ENCODE results near the gene SLC25A1.

Gene SLC25A1

GRCh38 chr22:19178657-19179496 is at the start of gene SLC25A1:
SLC25A1 (minus strand) TSS chr22:19178736; CDS start chr22:19178673, 63 bp downstream.
- H3K4me3 ChIP-seq (ENCODE audit: low read depth, low read length), result peak within 1 kb of the TSS; percentile 90
- H3K27ac ChIP-seq (ENCODE audit: low read depth, low read length), result peak within 1 kb of the TSS; percentile 82
- no peaks in the 10 kb centered on the region for H3K9me3 ChIP-seq (ENCODE audit: control insufficient read depth, insufficient read depth, low read length)
- H3K9ac ChIP-seq (ENCODE audit: low read depth, low read length), result peak within 1 kb of the TSS; percentile 83
- H3K4me1 ChIP-seq (ENCODE audit: control insufficient read depth, insufficient read depth, low read length), result peaks cover 18% of the 10 kb centered on the region
- H3K36me3 ChIP-seq (ENCODE audit: control insufficient read depth, insufficient read depth, low read length), result peaks cover 24% of the 10 kb centered on the region
- H3K27me3 ChIP-seq (ENCODE audit: control insufficient read depth, insufficient read depth, low read length), result no peaks in the 10 kb centered on the region

- H3K4me1 ChIP-seq (ENCODE audit: control insufficient read depth, insufficient read depth, low read length), result no peaks in the 10 kb centered on the region
- H3K36me3 ChIP-seq (ENCODE audit: control insufficient read depth, insufficient read depth, low read length), result peaks cover 79% of the 10 kb centered on the region
- H3K9ac ChIP-seq (ENCODE audit: low read depth, low read length), result no peak overlapping the region
- H3K9me3 ChIP-seq (ENCODE audit: control insufficient read depth, insufficient read depth, low read length), result no peaks in the 10 kb centered on the region
- H3K27ac ChIP-seq (ENCODE audit: low read depth, low read length), result no peak overlapping the region
- no peak overlapping the region for H3K4me3 ChIP-seq (ENCODE audit: low read depth, low read length)
- no peaks in the 10 kb centered on the region for H3K27me3 ChIP-seq (ENCODE audit: control insufficient read depth, insufficient read depth, low read length)
Observed at GRCh38 chr22:19228179-19228578, 49.6 kb upstream of the SLC25A1 start.

GRCh38 chr22:19226428-19226827 is 47.9 kb upstream of the SLC25A1 start:
- no peak overlapping the region for H3K4me3 ChIP-seq (ENCODE audit: low read depth, low read length)
- no peak overlapping the region for H3K9ac ChIP-seq (ENCODE audit: low read depth, low read length)
- H3K4me1 ChIP-seq (ENCODE audit: control insufficient read depth, insufficient read depth, low read length), result no peaks in the 10 kb centered on the region
- no peaks in the 10 kb centered on the region for H3K9me3 ChIP-seq (ENCODE audit: control insufficient read depth, insufficient read depth, low read length)
- peaks cover 80% of the 10 kb centered on the region for H3K36me3 ChIP-seq (ENCODE audit: control insufficient read depth, insufficient read depth, low read length)
- H3K27me3 ChIP-seq (ENCODE audit: control insufficient read depth, insufficient read depth, low read length), result no peaks in the 10 kb centered on the region
- no peak overlapping the region for H3K27ac ChIP-seq (ENCODE audit: low read depth, low read length)

DNA sequence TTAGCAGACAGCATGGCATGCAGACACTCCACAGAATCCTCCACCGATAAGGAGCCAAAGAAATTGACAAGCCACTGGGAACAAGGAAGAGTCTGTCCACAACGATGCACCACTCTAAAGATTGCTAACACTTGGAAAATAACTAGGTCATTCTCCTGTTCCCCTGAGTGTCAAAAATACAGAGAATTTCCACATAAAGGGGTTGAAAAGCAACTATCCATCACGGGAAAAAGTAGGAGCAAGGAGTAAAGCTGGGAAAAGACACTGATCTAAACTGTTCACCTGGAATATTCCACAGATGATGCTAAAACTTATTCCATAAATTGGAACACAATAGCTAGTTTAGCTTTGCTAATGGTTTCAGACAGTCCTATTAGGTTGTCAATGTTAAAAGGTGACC is 47.0 kb upstream of the SLC25A1 start:
- H3K27ac ChIP-seq (ENCODE audit: low read depth, low read length), result no peak overlapping the region
- H3K4me3 ChIP-seq (ENCODE audit: low read depth, low read length), result no peak overlapping the region
- peaks cover 83% of the 10 kb centered on the region for H3K36me3 ChIP-seq (ENCODE audit: control insufficient read depth, insufficient read depth, low read length)
- H3K9me3 ChIP-seq (ENCODE audit: control insufficient read depth, insufficient read depth, low read length), result no peaks in the 10 kb centered on the region
- H3K4me1 ChIP-seq (ENCODE audit: control insufficient read depth, insufficient read depth, low read length), result no peaks in the 10 kb centered on the region
- no peaks in the 10 kb centered on the region for H3K27me3 ChIP-seq (ENCODE audit: control insufficient read depth, insufficient read depth, low read length)
- H3K9ac ChIP-seq (ENCODE audit: low read depth, low read length), result no peak overlapping the region

DNA sequence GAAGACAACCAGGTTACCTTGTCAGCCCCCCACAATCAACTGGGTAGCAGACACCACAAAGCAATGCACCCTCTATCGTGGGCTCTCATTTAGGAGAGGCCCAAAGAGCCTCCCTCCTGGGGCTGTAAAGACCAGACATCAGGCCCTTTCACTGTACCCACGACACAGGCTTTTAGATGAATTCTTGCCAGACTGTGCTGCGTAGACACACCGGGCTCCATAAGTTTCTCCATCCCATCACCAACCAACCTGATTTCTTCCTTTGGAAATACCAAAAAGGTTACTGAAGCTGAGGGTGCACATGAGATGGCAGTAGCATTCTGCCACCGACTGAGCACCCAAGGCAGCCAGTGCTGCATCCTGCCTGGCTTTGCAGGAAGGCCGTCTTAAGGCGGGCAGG is 46.4 kb upstream of the SLC25A1 start:
- no peak overlapping the region for H3K4me3 ChIP-seq (ENCODE audit: low read depth, low read length)
- H3K36me3 ChIP-seq (ENCODE audit: control insufficient read depth, insufficient read depth, low read length), result peaks cover 85% of the 10 kb centered on the region
- no peaks in the 10 kb centered on the region for H3K27me3 ChIP-seq (ENCODE audit: control insufficient read depth, insufficient read depth, low read length)
- H3K27ac ChIP-seq (ENCODE audit: low read depth, low read length), result no peak overlapping the region
- H3K9me3 ChIP-seq (ENCODE audit: control insufficient read depth, insufficient read depth, low read length), result no peaks in the 10 kb centered on the region
- H3K9ac ChIP-seq (ENCODE audit: low read depth, low read length), result no peak overlapping the region
- H3K4me1 ChIP-seq (ENCODE audit: control insufficient read depth, insufficient read depth, low read length), result no peaks in the 10 kb centered on the region

DNA sequence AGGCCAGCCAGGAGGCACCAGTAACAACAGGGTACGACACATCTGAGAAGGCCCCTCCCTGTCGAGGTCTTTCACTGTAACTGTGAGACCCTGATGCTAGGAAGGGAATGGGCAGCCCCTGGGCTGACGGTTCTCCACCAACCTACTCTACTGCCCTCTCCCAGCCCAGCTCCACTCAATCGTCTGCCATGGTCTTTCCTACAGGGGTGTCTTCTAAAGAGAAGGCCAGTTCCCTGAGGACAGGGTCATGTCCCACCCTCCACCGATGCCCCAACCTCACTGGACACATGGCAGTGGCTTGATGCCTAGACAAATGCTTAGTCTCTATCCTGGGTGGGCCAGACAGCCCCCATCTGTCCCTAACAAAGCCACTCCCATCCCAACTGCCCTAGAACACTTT is 46.0 kb upstream of the SLC25A1 start:
- H3K27me3 ChIP-seq (ENCODE audit: control insufficient read depth, insufficient read depth, low read length), result no peaks in the 10 kb centered on the region
- peaks cover 86% of the 10 kb centered on the region for H3K36me3 ChIP-seq (ENCODE audit: control insufficient read depth, insufficient read depth, low read length)
- no peak overlapping the region for H3K4me3 ChIP-seq (ENCODE audit: low read depth, low read length)
- no peaks in the 10 kb centered on the region for H3K9me3 ChIP-seq (ENCODE audit: control insufficient read depth, insufficient read depth, low read length)
- H3K27ac ChIP-seq (ENCODE audit: low read depth, low read length), result no peak overlapping the region
- H3K9ac ChIP-seq (ENCODE audit: low read depth, low read length), result no peak overlapping the region
- H3K4me1 ChIP-seq (ENCODE audit: control insufficient read depth, insufficient read depth, low read length), result no peaks in the 10 kb centered on the region

GRCh38 chr22:19223617-19224016 is 45.1 kb upstream of the SLC25A1 start:
- Histone ChIP-seq H3K27me3 (ENCODE audit: control insufficient read depth, insufficient read depth, low read length) (no peaks in the 10 kb centered on the region), H3K27ac (ENCODE audit: low read depth, low read length) (no peak overlapping the region), H3K9ac (ENCODE audit: low read depth, low read length) (no peak overlapping the region), H3K4me1 (ENCODE audit: control insufficient read depth, insufficient read depth, low read length) (no peaks in the 10 kb centered on the region), H3K4me3 (ENCODE audit: low read depth, low read length) (no peak overlapping the region), H3K9me3 (ENCODE audit: control insufficient read depth, insufficient read depth, low read length) (no peaks in the 10 kb centered on the region), H3K36me3 (ENCODE audit: control insufficient read depth, insufficient read depth, low read length) (peaks cover 77% of the 10 kb centered on the region)

DNA sequence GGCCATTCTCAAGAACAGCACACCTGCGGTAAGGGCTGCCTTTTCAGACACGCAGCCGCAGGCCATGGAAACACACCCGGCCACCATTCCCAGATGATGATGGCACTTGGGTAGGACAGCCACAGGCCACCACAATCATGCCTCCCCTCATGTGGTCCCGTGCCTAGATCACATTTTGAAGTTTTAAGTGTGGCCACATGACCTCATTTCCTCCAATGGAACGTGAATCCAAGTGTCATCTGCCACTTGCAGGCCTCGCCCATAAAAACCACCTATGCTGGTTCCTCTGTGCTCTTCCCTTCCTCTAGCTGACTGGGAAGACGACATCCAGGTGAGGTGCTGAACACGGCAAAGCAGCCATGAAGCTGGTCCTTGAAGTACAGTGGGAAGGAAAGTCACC is 44.6 kb upstream of the SLC25A1 start:
- Histone ChIP-seq H3K36me3 (ENCODE audit: control insufficient read depth, insufficient read depth, low read length) (peaks cover 72% of the 10 kb centered on the region), H3K4me1 (ENCODE audit: control insufficient read depth, insufficient read depth, low read length) (peaks cover 5% of the 10 kb centered on the region; the same call in 1 of the 2 replicates), H3K27ac (ENCODE audit: low read depth, low read length) (no peak overlapping the region), H3K27me3 (ENCODE audit: control insufficient read depth, insufficient read depth, low read length) (no peaks in the 10 kb centered on the region), H3K4me3 (ENCODE audit: low read depth, low read length) (no peak overlapping the region), H3K9me3 (ENCODE audit: control insufficient read depth, insufficient read depth, low read length) (no peaks in the 10 kb centered on the region), H3K9ac (ENCODE audit: low read depth, low read length) (no peak overlapping the region)

- H3K27ac ChIP-seq (ENCODE audit: low read depth, low read length), result no peak overlapping the region
- no peak overlapping the region for H3K9ac ChIP-seq (ENCODE audit: low read depth, low read length)
- H3K36me3 ChIP-seq (ENCODE audit: control insufficient read depth, insufficient read depth, low read length), result peaks cover 67% of the 10 kb centered on the region
- H3K27me3 ChIP-seq (ENCODE audit: control insufficient read depth, insufficient read depth, low read length), result no peaks in the 10 kb centered on the region
- H3K4me3 ChIP-seq (ENCODE audit: low read depth, low read length), result no peak overlapping the region
- H3K4me1 ChIP-seq (ENCODE audit: control insufficient read depth, insufficient read depth, low read length), result peaks cover 9% of the 10 kb centered on the region; the same call in 1 of the 2 replicates
- no peaks in the 10 kb centered on the region for H3K9me3 ChIP-seq (ENCODE audit: control insufficient read depth, insufficient read depth, low read length)
Observed at GRCh38 chr22:19222242-19223005, 43.9 kb upstream of the SLC25A1 start.

- Histone ChIP-seq H3K27ac (ENCODE audit: low read depth, low read length) (no peak overlapping the region), H3K36me3 (ENCODE audit: control insufficient read depth, insufficient read depth, low read length) (peaks cover 62% of the 10 kb centered on the region), H3K9ac (ENCODE audit: low read depth, low read length) (no peak overlapping the region), H3K9me3 (ENCODE audit: control insufficient read depth, insufficient read depth, low read length) (no peaks in the 10 kb centered on the region), H3K27me3 (ENCODE audit: control insufficient read depth, insufficient read depth, low read length) (no peaks in the 10 kb centered on the region), H3K4me1 (ENCODE audit: control insufficient read depth, insufficient read depth, low read length) (peaks cover 9% of the 10 kb centered on the region; the same call in 1 of the 2 replicates), H3K4me3 (ENCODE audit: low read depth, low read length) (no peak overlapping the region)
Observed at GRCh38 chr22:19220867-19221266, 42.3 kb upstream of the SLC25A1 start.

All from HUES48 (cell line).